H4 (cell line): ENCODE results near the gene CALR. TPM values are rescaled to one million over a fixed set of nuclear protein-coding genes. Genes with fewer than 3 reads are reported as not detected.

ENCODE experiments used
- DNase-seq: peaks from one replicate; pipeline ENCODE4 v3.0.0-alpha.2; 2015; ENCODE audit warnings: low spot score
- total RNA-seq: library from RNA; depleted of rRNA; stranded (reverse); fragments of >200 nt; shearing (Covaris generic); gene quantifications from 2 replicates; pipeline ENCODE4 v1.2.3, GENCODE V29; 2014; rRNA removed

Gene CALR
- total RNA-seq, 1 experiment from 2014 or later, result 1,526 TPM

GRCh38 chr19:12979974-12980373 lies 41.6 kb downstream of the CALR start:
- no peak for DNase-seq

GRCh38 chr19:12982648-12983047 lies 44.2 kb downstream of the CALR start:
- DNase-seq, result no peak

GRCh38 chr19:12983091-12983490 lies 44.7 kb downstream of the CALR start:
- DNase-seq, result no peak

DNA sequence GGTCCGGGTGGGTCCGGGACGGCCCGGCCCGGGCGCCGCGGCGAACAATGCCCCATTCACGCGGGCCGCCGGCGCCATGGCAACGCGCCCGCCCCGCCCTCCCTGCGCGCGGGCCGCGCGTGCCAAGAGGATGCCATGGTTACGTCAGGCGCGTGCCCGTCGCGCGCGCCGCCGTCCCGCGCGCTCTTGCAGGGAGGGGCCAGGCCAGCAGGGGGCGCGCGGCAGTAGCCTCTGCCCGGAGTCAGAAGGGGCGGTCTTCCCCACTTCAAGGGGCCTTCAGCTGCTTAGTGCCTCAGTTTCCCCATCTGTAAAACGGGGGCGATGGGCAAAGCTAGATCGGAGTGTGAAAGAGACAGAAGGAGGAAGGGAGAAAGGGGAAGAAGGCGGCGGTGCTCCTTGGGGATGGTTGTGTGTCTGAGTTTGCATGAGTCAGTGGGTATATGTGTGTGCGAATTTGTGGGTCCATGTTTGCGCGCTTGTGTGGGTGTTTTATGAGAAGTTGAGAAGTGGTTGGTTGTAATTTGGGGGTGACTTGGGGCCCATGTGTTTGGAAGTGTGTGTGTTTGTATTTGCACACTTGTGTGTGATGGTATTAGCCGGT lies 45.2 kb downstream of the CALR start:
- peak; percentile 47 for DNase-seq

GRCh38 chr19:12984143-12984627 lies 45.8 kb downstream of the CALR start:
- no peak for DNase-seq

GRCh38 chr19:12984683-12985048 lies 46.3 kb downstream of the CALR start:
- DNase-seq, result no peak

DNA sequence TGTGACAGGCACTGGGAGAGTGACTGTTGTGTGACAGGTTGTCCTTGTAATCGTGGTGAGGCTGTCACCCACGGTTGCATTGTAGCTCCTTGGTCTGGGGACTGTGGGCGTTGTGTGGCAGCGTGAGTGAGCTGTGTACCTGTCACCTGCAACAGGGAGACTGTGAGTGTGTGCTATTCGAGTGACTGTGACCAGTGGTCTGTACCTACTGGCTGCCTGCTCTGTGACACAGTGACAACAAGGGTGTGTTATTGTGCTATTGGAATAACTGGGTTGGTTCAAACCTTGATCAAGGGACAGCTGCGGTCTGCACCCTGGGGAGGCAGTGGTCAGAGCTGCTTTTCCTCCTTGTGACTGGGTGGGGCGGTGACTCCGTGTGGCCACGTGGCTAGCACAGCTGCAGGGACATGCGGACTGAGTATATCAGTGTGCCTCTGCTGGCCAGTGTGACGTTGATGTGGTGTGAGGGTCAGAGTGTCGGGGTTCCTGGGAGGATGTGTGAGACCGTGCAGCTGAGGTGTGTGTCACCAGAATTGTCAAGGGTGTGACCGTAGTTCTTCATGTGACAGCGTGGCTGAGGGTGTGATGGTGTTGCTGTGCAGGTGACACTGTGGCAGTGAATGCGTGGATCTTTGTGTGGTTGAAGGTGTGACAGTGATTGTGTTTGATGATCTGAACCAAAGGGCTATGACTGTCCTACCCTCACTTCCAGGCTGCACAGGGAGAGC lies 46.8 kb downstream of the CALR start:
- DNase-seq, result peak; percentile 79

DNA sequence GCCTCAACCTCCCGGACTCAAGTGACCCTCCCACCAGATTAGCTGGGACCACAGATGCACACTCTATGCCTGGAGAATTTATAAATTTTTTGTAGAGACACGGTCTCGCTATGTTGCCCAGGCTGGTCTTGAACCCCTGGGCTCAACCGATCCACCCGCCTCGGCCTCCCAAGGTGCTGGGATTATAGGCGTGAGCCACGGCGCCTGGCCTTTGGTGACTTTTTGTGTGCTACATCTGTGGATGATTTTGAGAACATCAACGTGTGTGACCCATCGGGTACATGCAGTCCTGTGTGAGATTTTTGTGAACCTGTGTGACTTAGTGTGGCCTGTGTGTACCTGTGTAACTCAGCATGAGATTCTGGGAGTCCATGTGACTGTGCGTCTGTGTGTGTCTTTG lies 48.3 kb downstream of the CALR start:
- no peak for DNase-seq

GRCh38 chr19:12987190-12987589 lies 48.8 kb downstream of the CALR start:
- DNase-seq, result no peak

GRCh38 chr19:12987781-12988180 lies 49.4 kb downstream of the CALR start:
- no peak for DNase-seq

DNA sequence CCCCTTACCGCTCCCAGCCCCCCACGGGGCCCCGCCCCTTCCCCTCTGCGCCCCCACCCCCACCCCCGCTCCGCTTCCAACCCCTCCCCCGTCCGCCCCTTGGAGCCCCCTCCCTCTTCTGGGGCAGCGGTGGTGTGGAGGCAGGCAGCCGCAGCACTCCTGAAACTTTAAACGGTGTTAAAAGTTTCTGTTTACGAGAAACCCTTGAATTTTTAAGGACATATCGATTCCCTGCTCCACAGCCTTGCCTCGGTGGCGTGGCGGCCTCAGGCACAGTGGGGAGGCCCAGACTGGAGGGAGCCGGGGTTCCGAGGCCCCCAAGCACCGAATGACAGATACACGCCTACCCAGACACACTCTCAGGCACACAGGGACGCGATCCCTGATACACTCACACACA lies 52.0 kb downstream of the CALR start:
- no peak for DNase-seq

DNA sequence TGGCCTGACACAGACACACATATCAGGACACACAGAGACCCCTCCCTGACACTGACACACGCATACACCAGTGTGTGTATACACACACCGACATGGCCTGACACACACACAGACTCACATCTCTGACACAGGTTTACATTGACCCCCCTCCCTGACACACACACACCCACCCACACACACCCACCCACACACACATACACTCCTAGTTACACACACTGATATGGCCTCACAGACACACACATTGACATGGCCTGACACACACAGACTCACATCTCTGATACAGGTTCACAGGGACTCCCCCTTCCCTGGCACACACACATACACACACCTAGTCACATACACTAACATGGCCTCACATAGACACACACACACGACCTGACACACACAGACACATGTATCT lies 52.4 kb downstream of the CALR start:
- DNase-seq, result no peak

GRCh38 chr19:12991296-12991695 lies 52.9 kb downstream of the CALR start:
- DNase-seq, result no peak

DNA sequence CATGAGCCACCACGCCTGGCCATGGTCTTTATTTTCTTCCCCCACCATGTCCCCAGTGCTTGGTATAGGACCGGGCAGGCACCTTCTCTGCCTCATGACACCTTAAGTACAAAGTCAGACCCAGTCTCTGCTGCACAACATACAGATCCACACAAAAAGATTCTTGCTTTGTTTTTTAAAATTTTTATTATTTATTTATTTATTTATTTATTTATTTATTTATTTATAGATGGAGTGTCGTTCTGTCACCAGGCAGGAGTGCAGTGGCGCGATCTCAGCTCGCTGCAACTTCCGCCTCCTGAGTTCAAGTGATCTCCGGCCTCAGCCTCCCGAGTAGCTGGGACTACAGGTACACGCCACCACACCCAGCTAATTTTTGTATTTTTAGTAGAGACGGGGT lies 54.3 kb downstream of the CALR start:
- DNase-seq, result no peak

DNA sequence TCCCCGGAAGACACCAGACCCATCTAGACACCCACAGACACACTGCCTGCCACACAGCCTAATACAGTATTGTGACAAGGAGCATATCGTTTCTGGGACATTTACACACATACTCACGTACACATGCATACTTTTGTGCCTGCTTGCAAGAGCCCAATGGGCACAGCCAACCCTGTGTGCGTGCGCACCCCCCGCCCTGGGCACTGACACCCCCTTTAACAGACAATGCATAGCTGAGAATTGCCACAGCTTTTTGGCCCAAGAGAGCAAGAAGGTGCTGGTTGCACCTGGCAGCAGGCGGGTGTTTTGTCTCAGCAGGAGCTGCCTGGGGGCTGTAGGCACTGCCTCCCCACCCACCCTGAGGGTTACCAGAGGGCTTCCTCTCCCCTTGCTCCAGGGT lies 55.2 kb downstream of the CALR start:
- no peak for DNase-seq

Other genes with a start within 250 kb of the CALR start
- gene FBXW9, start 242.0 kb upstream of the CALR start, total RNA-seq, result 6.4 and 12.7 TPM in 2 replicates
- gene TNPO2, start 214.7 kb upstream of the CALR start, total RNA-seq, result 30.1 and 33.0 TPM in 2 replicates
- 238 and 271 TPM in 2 replicates for gene TRIR, start 203.9 kb upstream of the CALR start, total RNA-seq
- 85.4 and 94.4 TPM in 2 replicates for gene GET3, start 201.1 kb upstream of the CALR start, total RNA-seq
- gene BEST2, start 186.8 kb upstream of the CALR start, total RNA-seq, result 0.06 TPM in 1 of 2 replicates, not detected in the other
- gene HOOK2, start 163.1 kb upstream of the CALR start, total RNA-seq, result 8.6 and 13.0 TPM in 2 replicates
- 55.7 and 71.3 TPM in 2 replicates for gene JUNB, start 147.1 kb upstream of the CALR start, total RNA-seq
- gene PRDX2, start 136.8 kb upstream of the CALR start, total RNA-seq, result 6.1 and 6.7 TPM in 2 replicates
- not detected in 2 replicates for gene THSD8, start 136.5 kb upstream of the CALR start, total RNA-seq
- gene RNASEH2A, start 132.0 kb upstream of the CALR start, total RNA-seq, result 74.2 and 92.1 TPM in 2 replicates
- not detected in 2 replicates for gene RTBDN, start 104.0 kb upstream of the CALR start, total RNA-seq
- gene MAST1, start 100.1 kb upstream of the CALR start, total RNA-seq, result 5.7 TPM in 1 of 2 replicates, not detected in the other
- gene DNASE2, start 57.2 kb upstream of the CALR start, total RNA-seq, result 64.4 and 68.8 TPM in 2 replicates
- not detected in 2 replicates for gene KLF1, start 51.4 kb upstream of the CALR start, total RNA-seq
- gene GCDH, start 47.4 kb upstream of the CALR start, total RNA-seq, result 31.0 and 38.3 TPM in 2 replicates
- gene SYCE2, start 19.3 kb upstream of the CALR start, total RNA-seq, result 1.6 and 2.5 TPM in 2 replicates
- 59.4 and 90.9 TPM in 2 replicates for gene FARSA, start 4.9 kb upstream of the CALR start, total RNA-seq
- 209 and 217 TPM in 2 replicates for gene RAD23A, start 7.3 kb downstream of the CALR start, total RNA-seq
- gene GADD45GIP1, start 18.6 kb downstream of the CALR start, total RNA-seq, result 46.3 and 47.4 TPM in 2 replicates
- 0.06 TPM in 1 of 2 replicates, not detected in the other for gene DAND5, start 31.0 kb downstream of the CALR start, total RNA-seq
- 9.6 and 13.8 TPM in 2 replicates for gene NFIX, start 56.9 kb downstream of the CALR start, total RNA-seq
- gene LYL1, start 164.2 kb downstream of the CALR start, total RNA-seq, result not detected in 2 replicates
- gene TRMT1, start 178.1 kb downstream of the CALR start, total RNA-seq, result 22.5 and 35.1 TPM in 2 replicates
- 46.2 and 55.0 TPM in 2 replicates for gene NACC1, start 179.7 kb downstream of the CALR start, total RNA-seq
- gene STX10, start 211.8 kb downstream of the CALR start, total RNA-seq, result 68.5 and 94.4 TPM in 2 replicates
- 6.4 and 14.6 TPM in 2 replicates for gene IER2, start 211.8 kb downstream of the CALR start, total RNA-seq